PC-9 (cell line): ENCODE data around the gene MINDY4. TPM values are rescaled to one million over a fixed set of nuclear protein-coding genes. Genes with fewer than 3 reads are reported as not detected.

Experiments used
- BruUV-seq: library from RNA; stranded (reverse); fragments of 400-500 nt; replicated peaks from 2 replicates; lab custom pipeline; 2021; lab: Mats Ljungman, UMichigan
- CTCF ChIA-PET: fragments of 300-600 bp; sonication (Branson Sonifier 250); formaldehyde crosslinking; loops from one replicate; lab custom pipeline; 2022; ENCODE audit warnings: antibody characterized with exemption; lab: Charles Lee
- POLR2A ChIA-PET: fragments of 300-600 bp; sonication (Branson Sonifier 250); formaldehyde crosslinking; loops from one replicate; lab custom pipeline; 2022; ENCODE audit warnings: antibody characterized with exemption; ENCODE audit not compliant: unreplicated experiment; lab: Charles Lee
- DNase-seq, 2 experiments: peaks; one replicate each; pipeline versions ENCODE4 v3.0.0 to v3.0.0-alpha.2; 2015 to 2022; ENCODE audit warnings: mixed read lengths in 1 of 2
- H2AFZ ChIP-seq: fragments of 200-600 bp; sonication (generic); 2 replicates; pipeline ENCODE4 v1.8.1; 2017; ENCODE audit warnings: antibody characterized with exemption
- H3F3A ChIP-seq: fragments of 200-600 bp; sonication (generic); 2 replicates; pipeline ENCODE4 v1.8.1; 2017; ENCODE audit warnings: antibody characterized with exemption, mild to moderate bottlenecking, low read depth; ENCODE audit not compliant: insufficient read depth
- H3K27ac ChIP-seq: fragments of 200-600 bp; sonication (generic); 2 replicates; pipeline ENCODE4 v1.6.1; 2016; ENCODE audit warnings: mixed run types
- H3K27me3 ChIP-seq: fragments of 200-600 bp; sonication (generic); 2 replicates; pipeline ENCODE4 v1.6.1; 2016; ENCODE audit warnings: low read depth, mixed run types; ENCODE audit not compliant: insufficient read depth
- H3K36me3 ChIP-seq: fragments of 200-600 bp; sonication (generic); 2 replicates; pipeline ENCODE4 v1.6.1; 2016; ENCODE audit warnings: low read depth, mixed run types
- H3K4me1 ChIP-seq: fragments of 200-600 bp; sonication (generic); replicated peaks from 2 replicates; pipeline ENCODE4 v1.6.1; 2016; ENCODE audit warnings: mixed run types; ENCODE audit not compliant: insufficient read depth
- H3K4me2 ChIP-seq: fragments of 200-600 bp; sonication (generic); 2 replicates; pipeline ENCODE4 v1.6.1; 2017; ENCODE audit warnings: mixed run types
- H3K4me3 ChIP-seq: fragments of 200-600 bp; sonication (generic); 2 replicates; pipeline ENCODE4 v1.6.1; 2016; ENCODE audit warnings: mixed run types
- H3K79me2 ChIP-seq: fragments of 200-600 bp; sonication (generic); 2 replicates; pipeline ENCODE4 v1.6.1; 2017; ENCODE audit warnings: low read depth, mixed run types
- H3K9me2 ChIP-seq: fragments of 200-600 bp; sonication (generic); 2 replicates; pipeline ENCODE4 v1.8.1; 2017; ENCODE audit warnings: mild to moderate bottlenecking; ENCODE audit not compliant: insufficient read depth
- H3K9me3 ChIP-seq: fragments of 200-600 bp; sonication (generic); 2 replicates; pipeline ENCODE4 v1.8.1; 2016; ENCODE audit warnings: low read depth; ENCODE audit not compliant: insufficient read depth
- H4K20me1 ChIP-seq: fragments of 200-600 bp; sonication (generic); 2 replicates; pipeline ENCODE4 v1.8.1; 2017; ENCODE audit not compliant: insufficient read depth
- EZH2 ChIP-seq: fragments of 200-600 bp; sonication (generic); IDR thresholded peaks from 2 replicates; pipeline ENCODE4 v1.8.0; 2017; ENCODE audit warnings: antibody characterized with exemption, low read depth
- intact Hi-C: fragments of 100-400 bp; cut with micrococcal nuclease; formaldehyde crosslinking; loops from one replicate; pipeline ENCODE4 v1.10.0; 2022; ENCODE audit not compliant: unreplicated experiment
- total RNA-seq: library from RNA; stranded (reverse); gene quantifications from 2 replicates; pipeline ENCODE4 v1.2.3, GENCODE V29; 2021
- TF ChIP-seq, protein P1 (sequence below): fragments of 200-600 bp; sonication (generic); conservative IDR thresholded peaks from 2 replicates; pipeline ENCODE4 v1.6.1; 2017; ENCODE audit warnings: mixed run types, antibody characterized with exemption, mild to moderate bottlenecking, moderate library complexity

MINDY4 gene
- total RNA-seq, 1 experiment from 2014 or later = 14.8 TPM

DNA sequence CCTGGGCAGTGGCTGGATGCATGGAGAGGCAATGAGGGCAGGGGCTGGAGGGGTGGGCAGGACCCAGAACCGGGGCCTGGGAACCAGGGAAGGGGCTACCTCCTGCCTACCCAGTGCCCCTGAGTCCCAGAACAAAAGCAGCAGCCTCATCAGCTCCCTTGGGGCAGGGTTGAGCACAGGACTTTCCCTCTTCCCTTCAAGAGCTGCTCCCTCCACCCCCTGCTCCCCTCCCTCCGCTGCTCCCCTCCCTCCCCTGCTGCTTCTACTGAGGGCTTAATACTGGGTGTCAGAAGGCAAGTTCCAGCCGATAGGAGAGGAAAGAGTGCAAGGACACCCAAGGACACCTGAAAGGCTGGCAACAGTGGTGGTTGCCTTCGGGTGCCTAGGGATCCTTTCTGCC is 47.4 kb upstream of the MINDY4 start:
- TF ChIP-seq, protein P1, sequence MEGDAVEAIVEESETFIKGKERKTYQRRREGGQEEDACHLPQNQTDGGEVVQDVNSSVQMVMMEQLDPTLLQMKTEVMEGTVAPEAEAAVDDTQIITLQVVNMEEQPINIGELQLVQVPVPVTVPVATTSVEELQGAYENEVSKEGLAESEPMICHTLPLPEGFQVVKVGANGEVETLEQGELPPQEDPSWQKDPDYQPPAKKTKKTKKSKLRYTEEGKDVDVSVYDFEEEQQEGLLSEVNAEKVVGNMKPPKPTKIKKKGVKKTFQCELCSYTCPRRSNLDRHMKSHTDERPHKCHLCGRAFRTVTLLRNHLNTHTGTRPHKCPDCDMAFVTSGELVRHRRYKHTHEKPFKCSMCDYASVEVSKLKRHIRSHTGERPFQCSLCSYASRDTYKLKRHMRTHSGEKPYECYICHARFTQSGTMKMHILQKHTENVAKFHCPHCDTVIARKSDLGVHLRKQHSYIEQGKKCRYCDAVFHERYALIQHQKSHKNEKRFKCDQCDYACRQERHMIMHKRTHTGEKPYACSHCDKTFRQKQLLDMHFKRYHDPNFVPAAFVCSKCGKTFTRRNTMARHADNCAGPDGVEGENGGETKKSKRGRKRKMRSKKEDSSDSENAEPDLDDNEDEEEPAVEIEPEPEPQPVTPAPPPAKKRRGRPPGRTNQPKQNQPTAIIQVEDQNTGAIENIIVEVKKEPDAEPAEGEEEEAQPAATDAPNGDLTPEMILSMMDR = no peak
- TF ChIP-seq EZH2 = no peak

GRCh38 chr7:30726296-30727006 is 44.8 kb upstream of the MINDY4 start:
- H3K4me2 ChIP-seq = no peak overlapping the region
- H3K4me1 ChIP-seq = no peaks in the 10 kb centered on the region
- H2AFZ ChIP-seq = no peak overlapping the region
- H3K27ac ChIP-seq = no peak overlapping the region
- no peaks in the 10 kb centered on the region for H3K79me2 ChIP-seq
- no peaks in the 10 kb centered on the region for H3K9me2 ChIP-seq
- H3F3A ChIP-seq = no peaks in the 10 kb centered on the region
- H3K27me3 ChIP-seq = peaks cover 92% of the 10 kb centered on the region
- ChIA-PET CTCF (no interaction called here), POLR2A (no interaction called here)
- no peak for DNase-seq
- H4K20me1 ChIP-seq = no peaks in the 10 kb centered on the region
- H3K4me3 ChIP-seq = no peak overlapping the region
- no peaks in the 10 kb centered on the region for H3K9me3 ChIP-seq
- intact Hi-C loops = no loop called here
- TF ChIP-seq EZH2 = no peak
- TF ChIP-seq, protein P1 = no peak
- no peaks in the 10 kb centered on the region for H3K36me3 ChIP-seq
- BruUV-seq = no TSS peak

More for the DNA sequence above, 47.4 kb upstream of the MINDY4 start:
- H3K79me2 ChIP-seq = no peaks in the 10 kb centered on the region
- no peaks in the 10 kb centered on the region for H3K4me1 ChIP-seq
- H3K9me2 ChIP-seq = no peaks in the 10 kb centered on the region
- H4K20me1 ChIP-seq = no peaks in the 10 kb centered on the region
- H3K4me3 ChIP-seq = no peak overlapping the region
- H3F3A ChIP-seq = no peaks in the 10 kb centered on the region
- H3K27ac ChIP-seq = no peak overlapping the region
- intact Hi-C loops = no loop called here
- ChIA-PET POLR2A (no interaction called here), CTCF (no interaction called here)
- H3K9me3 ChIP-seq = no peaks in the 10 kb centered on the region; the same call in 1 of the 2 replicates
- DNase-seq = no peak
- H2AFZ ChIP-seq = no peak overlapping the region
- H3K4me2 ChIP-seq = no peak overlapping the region
- H3K36me3 ChIP-seq = no peaks in the 10 kb centered on the region
- BruUV-seq = no TSS peak
- peaks cover 79% of the 10 kb centered on the region for H3K27me3 ChIP-seq

- TF ChIP-seq, protein P1 = no peak
- TF ChIP-seq EZH2 = no peak
- no peaks in the 10 kb centered on the region for H3K79me2 ChIP-seq
- peaks cover 91% of the 10 kb centered on the region for H3K27me3 ChIP-seq
- H4K20me1 ChIP-seq = no peaks in the 10 kb centered on the region
- H3K4me3 ChIP-seq = no peak overlapping the region
- no TSS peak for BruUV-seq
- no peaks in the 10 kb centered on the region for H3K9me3 ChIP-seq
- POLR2A ChIA-PET = no interaction called here
- H3F3A ChIP-seq = no peaks in the 10 kb centered on the region
- H3K4me1 ChIP-seq = no peaks in the 10 kb centered on the region
- no peaks in the 10 kb centered on the region for H3K36me3 ChIP-seq
- H2AFZ ChIP-seq = no peak overlapping the region
- intact Hi-C loops = no loop called here
- no peak for DNase-seq
- H3K9me2 ChIP-seq = no peaks in the 10 kb centered on the region
- no peak overlapping the region for H3K27ac ChIP-seq
- CTCF ChIA-PET = no interaction called here
- H3K4me2 ChIP-seq = no peak overlapping the region
These were observed 43.9 kb upstream of the MINDY4 start for GRCh38 chr7:30727061-30727945.
